ENCODE data around the gene ANO9.

The ANO9 gene

DNA sequence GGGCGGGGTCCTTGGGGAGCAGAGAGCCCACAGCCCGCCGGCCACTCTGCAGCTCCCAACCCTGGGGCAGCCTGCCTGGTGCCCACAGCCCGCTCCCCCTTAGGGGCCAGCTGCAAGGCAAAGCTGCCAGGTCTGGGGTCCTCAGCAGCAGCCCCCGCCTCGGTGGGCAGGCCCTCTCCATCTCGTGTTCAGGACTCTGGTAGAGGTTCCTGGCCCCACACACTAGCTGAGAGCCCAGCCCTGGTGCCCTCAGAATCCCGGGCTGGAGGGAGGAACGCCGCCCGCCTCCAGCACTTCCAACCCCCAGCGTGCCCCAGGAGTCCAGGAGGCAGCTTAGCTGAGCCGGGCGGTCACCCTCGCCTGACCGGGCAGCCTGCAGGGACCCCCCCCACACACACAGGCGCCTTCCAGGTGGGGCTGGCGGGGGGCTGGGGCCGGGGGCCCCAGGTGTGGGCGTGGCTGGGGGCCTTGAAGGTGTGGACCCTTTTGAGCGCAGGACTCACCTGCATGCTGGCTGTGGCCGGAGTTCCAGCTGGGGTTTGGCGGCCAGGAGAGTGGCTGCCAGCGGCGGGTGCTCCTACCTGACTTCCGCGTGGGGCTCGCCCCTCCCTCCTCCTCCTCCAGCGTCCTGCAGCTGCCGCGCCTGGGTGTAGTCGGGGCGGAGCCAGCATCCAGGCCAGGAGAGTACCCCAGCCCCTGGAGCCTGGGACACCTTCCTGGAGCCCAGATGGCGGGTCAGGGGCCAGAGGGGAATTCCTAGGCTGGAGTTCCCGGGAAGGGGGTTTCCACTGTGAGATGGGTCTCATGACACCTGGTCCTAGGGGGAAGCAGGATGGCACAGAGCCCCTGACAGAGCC, at the start of gene ANO9:
ANO9 (minus strand) TSS at position 594 of the 857 bp plus-strand sequence; CDS start at position 509, 85 bp downstream.
- DNase-seq, result peak; percentile 73

DNA sequence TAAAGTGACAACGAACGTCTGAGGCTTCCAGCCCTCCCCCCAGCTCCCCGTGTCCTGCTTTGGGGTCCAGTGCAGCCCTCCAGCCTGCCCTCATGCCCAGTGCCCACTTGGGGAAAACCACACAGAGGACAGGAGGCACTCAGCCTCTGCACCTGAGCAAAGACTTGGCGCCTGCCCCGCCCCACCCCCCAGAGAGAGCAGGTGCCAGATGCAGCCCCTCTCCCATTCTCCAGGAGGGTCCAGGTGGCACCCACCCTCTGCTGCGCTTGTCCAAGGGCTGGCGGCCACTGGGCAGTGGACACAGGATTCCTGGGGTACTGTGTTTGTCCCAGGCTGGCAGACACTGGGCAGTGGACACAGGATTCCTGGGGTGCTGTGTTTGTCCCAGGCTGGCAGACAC, 49.5 kb upstream of the ANO9 start:
- no peak for DNase-seq

DNA sequence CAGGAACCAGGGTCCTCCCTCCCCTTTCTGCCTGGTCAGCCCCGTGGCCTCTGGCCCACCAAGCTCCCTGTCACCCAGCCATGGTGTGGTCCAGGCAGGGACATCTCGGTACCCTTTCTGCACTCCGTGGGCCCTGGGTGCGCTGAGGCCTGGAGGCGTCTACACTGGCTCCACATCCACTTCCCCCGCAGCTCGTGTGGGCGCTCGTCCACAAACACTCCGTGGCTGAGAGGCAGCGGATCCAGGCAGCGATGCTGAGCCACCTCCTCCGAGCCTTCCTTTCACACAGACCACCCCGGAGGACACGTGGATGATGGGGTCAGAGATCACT, 49.1 kb upstream of the ANO9 start:
- DNase-seq, result no peak

GRCh38 chr11:490186-490929, 48.5 kb upstream of the ANO9 start:
- no peak for DNase-seq

GRCh38 chr11:489610-490185, 47.9 kb upstream of the ANO9 start:
- no peak for DNase-seq

GRCh38 chr11:488992-489391, 47.2 kb upstream of the ANO9 start:
- DNase-seq, result no peak

GRCh38 chr11:488579-488978, 46.8 kb upstream of the ANO9 start:
- no peak for DNase-seq

- DNase-seq, result no peak
Measured at GRCh38 chr11:488062-488461, 46.3 kb upstream of the ANO9 start.

DNA sequence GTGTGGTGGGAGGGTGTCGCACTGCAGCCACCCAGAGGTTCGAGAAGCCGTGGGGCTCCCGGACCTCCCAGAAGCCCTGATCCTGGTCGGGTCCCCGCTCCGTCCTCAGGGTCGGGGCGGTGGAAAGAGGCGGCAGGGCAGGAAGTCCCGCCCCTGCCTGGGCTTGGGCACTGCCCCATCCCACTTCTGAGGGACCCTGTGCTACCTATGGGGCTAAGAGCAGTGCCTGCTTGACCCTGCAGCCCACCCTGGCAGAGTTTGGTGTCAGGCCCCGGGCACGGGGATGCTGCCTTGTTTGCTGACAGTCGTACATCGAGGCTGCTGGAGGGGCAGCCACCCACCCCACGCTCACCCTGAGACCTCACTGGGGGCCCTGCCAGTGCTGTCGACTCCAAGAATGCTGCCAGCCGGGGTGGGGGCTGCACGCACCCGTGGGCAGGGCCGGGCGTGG, 45.8 kb upstream of the ANO9 start:
- DNase-seq, result no peak

GRCh38 chr11:486189-486588, 44.4 kb upstream of the ANO9 start:
- DNase-seq, result no peak

DNA sequence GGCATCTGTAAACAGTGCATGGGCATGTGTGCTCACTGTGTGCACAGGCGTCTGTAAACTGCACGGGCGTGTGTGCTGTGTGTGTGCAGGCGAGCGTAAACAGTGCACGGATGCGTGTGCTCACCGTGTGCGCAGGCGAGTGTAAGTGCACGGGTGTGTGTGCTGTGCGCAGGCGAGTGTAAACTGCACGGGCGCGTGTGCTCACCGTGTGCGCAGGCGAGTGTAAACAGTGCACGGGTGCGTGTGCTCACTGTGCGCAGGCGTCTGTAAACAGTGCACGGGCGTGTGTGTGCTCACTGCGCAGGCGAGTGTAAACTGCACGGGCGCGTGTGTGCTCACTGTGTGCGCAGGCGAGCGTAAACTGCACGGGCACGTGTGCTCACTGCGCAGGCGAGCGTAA, 42.8 kb upstream of the ANO9 start:
- no peak for DNase-seq

DNA sequence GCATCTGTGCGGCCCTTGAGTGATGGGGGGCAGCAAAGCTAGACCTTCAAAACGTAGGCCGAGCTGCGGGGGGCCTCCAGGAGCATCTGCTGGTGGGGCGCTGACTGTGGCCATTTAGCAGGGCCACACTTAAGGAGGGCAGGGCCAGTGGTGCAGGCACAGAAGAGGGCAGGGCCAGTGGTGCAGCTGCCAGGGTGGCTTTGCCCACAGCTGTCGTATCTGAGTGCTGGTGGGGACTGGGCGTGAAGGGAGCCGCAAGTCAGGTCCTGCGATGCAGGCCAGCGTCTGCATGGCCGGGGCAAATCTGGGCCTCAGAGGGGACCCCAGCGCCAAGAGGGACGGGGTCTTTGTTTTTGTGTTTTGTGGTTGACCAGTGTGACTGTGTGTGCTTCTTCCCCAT, 37.5 kb upstream of the ANO9 start:
- no peak for DNase-seq

DNA sequence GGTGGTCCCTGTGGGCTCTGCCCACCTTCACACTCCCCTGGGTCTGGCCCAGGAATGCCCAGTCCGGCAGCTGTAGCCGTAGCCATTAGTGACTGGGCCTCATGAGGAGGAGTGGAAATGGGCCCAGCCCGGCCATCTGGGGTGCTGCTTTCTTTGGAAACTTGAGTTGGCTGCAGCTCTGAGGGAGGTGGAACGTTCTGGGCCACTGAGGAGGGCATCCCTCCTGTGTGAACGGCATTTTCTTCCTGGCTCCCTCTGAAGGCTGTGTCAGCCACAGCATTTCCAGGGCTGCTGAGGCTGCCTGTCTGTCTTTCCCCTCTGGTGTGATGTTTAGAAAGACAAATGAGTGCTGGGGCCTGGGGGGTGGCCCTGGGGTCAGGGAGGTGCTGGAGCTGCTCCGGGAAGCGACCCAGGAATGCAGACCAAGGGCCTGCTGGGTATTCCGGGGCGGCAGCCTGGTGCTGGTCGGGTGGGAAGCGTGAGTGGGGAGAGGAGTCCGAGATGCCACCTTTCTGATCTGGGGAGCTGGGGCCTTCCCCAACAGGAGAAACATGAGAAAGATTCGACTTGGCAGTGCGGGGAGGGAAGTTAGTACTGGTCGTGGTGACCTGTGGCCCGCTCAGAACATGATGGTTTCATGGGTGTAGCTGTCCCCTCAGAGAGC, 35.4 kb upstream of the ANO9 start:
- no peak for DNase-seq

- no peak for DNase-seq
Measured at GRCh38 chr11:476416-476815, 34.6 kb upstream of the ANO9 start.

- DNase-seq, result no peak
Measured at GRCh38 chr11:475941-476340, 34.1 kb upstream of the ANO9 start.

DNA sequence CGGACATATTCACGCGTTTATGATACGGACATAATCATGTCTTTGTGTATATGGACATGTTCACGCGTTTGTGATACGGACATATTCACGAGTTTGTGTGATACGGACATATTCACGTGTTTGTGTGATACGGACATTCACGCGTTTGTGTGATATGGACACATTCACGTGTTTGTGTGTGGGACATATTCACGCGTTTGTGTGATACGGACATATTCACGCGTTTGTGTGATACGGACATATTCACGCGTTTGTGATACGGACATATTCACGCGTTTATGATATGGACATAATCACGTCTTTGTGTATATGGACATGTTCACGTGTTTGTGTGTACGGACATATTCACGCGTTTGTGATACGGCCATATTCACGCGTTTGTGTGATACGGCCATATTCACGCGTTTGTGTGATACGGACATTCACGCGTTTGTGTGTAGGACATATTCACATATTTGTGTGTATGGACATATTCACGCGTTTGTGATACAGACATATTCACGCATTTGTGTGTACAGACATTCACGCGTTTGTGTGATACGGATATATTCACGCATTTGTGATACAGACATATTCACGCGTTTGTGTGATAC, 33.2 kb upstream of the ANO9 start:
- DNase-seq, result no peak

DNA sequence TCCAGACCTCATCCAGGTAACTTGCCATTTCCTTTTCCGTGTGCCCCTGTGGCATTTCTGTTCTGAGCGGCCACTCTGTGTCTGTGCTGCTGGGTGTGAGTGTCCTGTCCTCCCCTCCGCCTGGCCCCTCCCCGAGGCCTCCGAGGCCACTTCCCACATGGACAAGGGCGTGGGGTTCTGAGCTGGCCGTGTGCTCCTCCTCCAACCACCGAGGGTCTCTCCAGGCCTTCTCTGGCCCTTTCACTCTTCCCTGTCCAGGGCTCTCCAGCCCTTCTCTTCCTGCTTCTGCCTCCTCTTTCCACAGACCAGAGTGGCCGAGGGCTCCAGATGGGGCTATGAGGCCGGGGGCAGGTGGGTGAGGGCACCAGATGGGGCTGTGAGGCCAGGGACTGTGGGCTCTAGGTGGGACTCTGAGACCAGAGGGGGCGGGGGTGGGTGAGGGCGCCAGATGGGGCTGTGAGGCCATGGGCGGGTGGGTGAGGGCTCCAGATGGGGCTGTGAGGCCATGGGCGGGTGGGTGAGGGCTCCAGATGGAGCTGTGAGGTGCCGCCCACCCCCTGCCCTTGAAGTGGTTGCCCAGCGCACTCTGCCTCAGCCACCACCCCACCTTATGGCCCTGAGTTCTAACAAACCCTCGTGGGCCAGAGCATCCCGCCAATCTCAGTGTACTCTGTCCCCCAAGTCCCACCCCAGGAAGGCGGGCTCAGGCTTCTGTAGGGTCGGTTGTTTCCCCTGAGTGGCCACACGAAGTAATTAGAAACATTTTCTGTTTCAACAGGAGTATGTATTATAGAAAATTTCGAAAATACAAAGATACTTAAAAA, 32.4 kb upstream of the ANO9 start:
- DNase-seq, result no peak

DNA sequence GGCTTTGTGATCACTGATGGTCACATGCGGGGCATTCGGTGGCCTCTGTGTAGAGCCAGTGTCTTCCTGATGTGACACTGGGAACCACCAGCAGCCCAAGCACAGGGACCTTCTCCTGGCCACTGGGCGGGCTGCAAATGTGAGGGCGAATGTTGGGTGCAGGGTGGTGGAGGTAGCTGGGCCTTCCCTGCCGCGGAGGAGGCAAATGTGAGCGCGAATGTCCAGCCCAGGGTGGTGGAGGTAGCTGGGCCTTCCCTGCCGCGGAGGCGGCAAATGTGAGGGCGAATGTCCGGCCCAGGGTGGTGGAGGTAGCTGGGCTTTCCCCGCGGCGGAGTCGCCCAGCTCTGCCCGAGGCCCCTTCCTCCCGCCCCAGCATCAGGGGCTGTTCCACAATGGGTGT, 31.6 kb upstream of the ANO9 start:
- DNase-seq, result no peak

- DNase-seq, result no peak
Measured at GRCh38 chr11:472816-473215, 31.0 kb upstream of the ANO9 start.

DNA sequence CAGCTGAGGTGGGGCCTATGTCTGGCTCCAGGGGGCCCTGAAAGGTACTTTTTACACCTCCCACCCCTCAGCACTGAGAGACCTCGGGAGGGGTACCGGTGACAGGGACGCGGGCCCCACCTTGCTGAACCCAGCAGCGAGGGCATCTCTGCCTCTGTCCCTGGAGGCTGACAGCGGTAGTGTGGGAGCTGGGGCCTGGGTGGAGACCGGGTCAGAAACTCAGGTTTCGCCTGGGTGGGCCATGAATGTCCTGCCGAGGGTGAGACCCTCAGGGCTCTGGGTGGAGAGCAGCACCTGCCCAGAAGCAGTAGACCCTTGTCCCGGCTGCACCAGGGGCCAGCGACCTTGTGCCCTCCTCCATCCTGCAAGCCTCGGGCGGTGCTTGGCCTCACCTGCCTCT, 30.5 kb upstream of the ANO9 start:
- no peak for DNase-seq

DNA sequence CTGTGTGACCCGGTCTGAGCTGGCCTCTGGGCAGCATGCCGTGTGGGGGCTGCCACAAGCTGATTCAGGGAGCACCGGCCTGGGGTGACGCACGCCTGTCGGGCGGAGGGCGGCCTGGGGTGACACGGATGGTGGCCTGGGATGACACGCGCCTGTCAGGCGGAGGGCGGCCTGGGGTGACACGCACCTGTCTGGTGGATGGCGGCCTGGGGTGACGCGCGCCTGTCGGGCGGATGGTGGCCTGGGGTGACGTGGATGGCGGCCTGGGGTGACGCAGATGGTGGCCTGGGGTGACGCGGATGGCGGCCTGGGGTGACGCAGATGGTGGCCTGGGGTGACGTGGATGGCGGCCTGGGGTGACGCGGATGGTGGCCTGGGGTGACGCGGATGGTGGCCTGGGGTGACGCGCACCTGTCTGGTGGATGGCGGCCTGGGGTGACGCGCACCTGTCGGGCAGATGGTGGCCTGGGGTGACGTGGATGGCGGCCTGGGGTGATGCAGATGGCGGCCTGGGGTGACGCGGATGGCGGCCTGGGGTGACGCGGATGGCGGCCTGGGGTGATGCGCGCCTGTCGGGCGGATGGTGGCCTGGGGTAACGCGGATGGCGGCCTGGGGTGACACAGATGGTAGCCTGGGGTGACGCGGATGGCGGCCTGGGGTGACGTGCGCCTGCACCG, 29.8 kb upstream of the ANO9 start:
- DNase-seq, result no peak
